Measurements from ENCODE around the gene BCL11A. TPM values are rescaled to one million over a fixed set of nuclear protein-coding genes. Genes with fewer than 3 reads are reported as not detected.

Gene BCL11A
- total RNA-seq, 1 experiment from 2014 or later, result 0.29 TPM

- ChIA-PET CTCF (interaction anchor here (1.0 kb wide), 1 partner anchor 17 kb away, joined by 3 read pairs; no protein-coding TSS in a partner anchor), POLR2A (no interaction called here)
- peaks cover 24% of the 10 kb centered on the region for H3K27me3 Mint-ChIP-seq (ENCODE audit: insufficient read depth, unreplicated experiment)
- intact Hi-C loops (cut with micrococcal nuclease; ENCODE audit: unreplicated experiment), result no loop called here
- Histone ChIP-seq H3K9me3 (no peaks in the 10 kb centered on the region), H3K27me3 (replicated peaks; ENCODE audit: control insufficient read depth, insufficient read depth, low read length) (no peaks in the 10 kb centered on the region; the same call in 1 of the 2 replicates), H3K4me1 (no peaks in the 10 kb centered on the region), H3K4me3 (ENCODE audit: low read depth, low read length) (no peak overlapping the region), H3K36me3 (ENCODE audit: control insufficient read depth, insufficient read depth, low read length) (no peaks in the 10 kb centered on the region)
- H3K4me1 Mint-ChIP-seq (ENCODE audit: low read depth, unreplicated experiment), result peaks cover 6% of the 10 kb centered on the region
- no peaks in the 10 kb centered on the region for H3K9me3 Mint-ChIP-seq (ENCODE audit: unreplicated experiment)
- no peak overlapping the region for H3K4me3 Mint-ChIP-seq (ENCODE audit: unreplicated experiment)
- H3K27ac Mint-ChIP-seq (ENCODE audit: unreplicated experiment), result no peak overlapping the region
- no peaks in the 10 kb centered on the region for H3K36me3 Mint-ChIP-seq (ENCODE audit: insufficient read depth, unreplicated experiment)
- no peak for DNase-seq
- no peak for TF ChIP-seq CTCF (IDR thresholded peaks at IDR 0.05; ENCODE audit: insufficient read depth in 1 of 2, low read depth in 1 of 2, low read length in 1 of 2, severe bottlenecking in 1 of 2, unreplicated experiment in 1 of 2)
- no TSS peak for BruUV-seq (replicated peaks)
Observed at GRCh38 chr2:60577682-60578283, 24.3 kb upstream of the BCL11A start.

- H3K27ac Mint-ChIP-seq (ENCODE audit: unreplicated experiment), result no peak overlapping the region
- no peak for TF ChIP-seq CTCF (IDR thresholded peaks at IDR 0.05; ENCODE audit: insufficient read depth in 1 of 2, low read depth in 1 of 2, low read length in 1 of 2, severe bottlenecking in 1 of 2, unreplicated experiment in 1 of 2)
- Histone ChIP-seq H3K9me3 (no peaks in the 10 kb centered on the region), H3K4me1 (no peaks in the 10 kb centered on the region), H3K4me3 (ENCODE audit: low read depth, low read length) (no peak overlapping the region), H3K36me3 (ENCODE audit: control insufficient read depth, insufficient read depth, low read length) (no peaks in the 10 kb centered on the region), H3K27me3 (replicated peaks; ENCODE audit: control insufficient read depth, insufficient read depth, low read length) (peaks cover 4% of the 10 kb centered on the region)
- peaks cover 11% of the 10 kb centered on the region for H3K27me3 Mint-ChIP-seq (ENCODE audit: insufficient read depth, unreplicated experiment)
- intact Hi-C loops (cut with micrococcal nuclease; ENCODE audit: unreplicated experiment), result no loop called here
- no peak overlapping the region for H3K4me3 Mint-ChIP-seq (ENCODE audit: unreplicated experiment)
- POLR2A ChIA-PET, result no interaction called here
- H3K4me1 Mint-ChIP-seq (ENCODE audit: low read depth, unreplicated experiment), result peaks cover 6% of the 10 kb centered on the region
- DNase-seq, result no peak
- H3K9me3 Mint-ChIP-seq (ENCODE audit: unreplicated experiment), result no peaks in the 10 kb centered on the region
- no TSS peak for BruUV-seq (replicated peaks)
- no peaks in the 10 kb centered on the region for H3K36me3 Mint-ChIP-seq (ENCODE audit: insufficient read depth, unreplicated experiment)
- CTCF ChIA-PET, result no interaction called here
Observed at GRCh38 chr2:60573251-60573650, 19.8 kb upstream of the BCL11A start.

- Histone ChIP-seq H3K9me3 (no peaks in the 10 kb centered on the region), H3K36me3 (ENCODE audit: control insufficient read depth, insufficient read depth, low read length) (no peaks in the 10 kb centered on the region), H3K4me3 (ENCODE audit: low read depth, low read length) (no peak overlapping the region), H3K4me1 (no peaks in the 10 kb centered on the region), H3K27me3 (replicated peaks; ENCODE audit: control insufficient read depth, insufficient read depth, low read length) (peaks cover 4% of the 10 kb centered on the region)
- ChIA-PET CTCF (interaction anchor here (0.7 to 1.6 kb wide), 2 partner anchors 9 to 11 kb away, joined by 3 to 6 read pairs; no protein-coding TSS in a partner anchor), POLR2A (no interaction called here)
- no TSS peak for BruUV-seq (replicated peaks)
- TF ChIP-seq CTCF (IDR thresholded peaks at IDR 0.05; ENCODE audit: insufficient read depth in 1 of 2, low read depth in 1 of 2, low read length in 1 of 2, severe bottlenecking in 1 of 2, unreplicated experiment in 1 of 2), result no peak
- Mint-ChIP-seq H3K9me3 (ENCODE audit: unreplicated experiment) (no peaks in the 10 kb centered on the region), H3K27ac (ENCODE audit: unreplicated experiment) (no peak overlapping the region), H3K27me3 (ENCODE audit: insufficient read depth, unreplicated experiment) (peaks cover 21% of the 10 kb centered on the region), H3K4me1 (ENCODE audit: low read depth, unreplicated experiment) (no peaks in the 10 kb centered on the region), H3K4me3 (ENCODE audit: unreplicated experiment) (no peak overlapping the region), H3K36me3 (ENCODE audit: insufficient read depth, unreplicated experiment) (no peaks in the 10 kb centered on the region)
- DNase-seq, result no peak
- intact Hi-C loops (cut with micrococcal nuclease; ENCODE audit: unreplicated experiment), result no loop called here
Observed at GRCh38 chr2:60570251-60570650, 16.8 kb upstream of the BCL11A start.

All from Caco-2 (cell line).